Measurements from ENCODE around the gene TCF7L1.

GRCh38 chr2:85089585-85089984 lies 43.6 kb upstream of the TCF7L1 start:
- no peak for TF ChIP-seq CTCF (conservative IDR thresholded peaks at IDR 0.05; ENCODE audit: low read length)
- TF ChIP-seq EZH2phosphoT487 (IDR thresholded peaks at IDR 0.05; ENCODE audit: borderline replicate concordance, low read depth, low read length) = no peak

Measured in OCI-LY7 (cell line).